Measurements from ENCODE around the gene ACACA.

The ACACA gene

GRCh38 chr17:37164057-37164456 is 242.6 kb downstream of the ACACA start:
- no peak overlapping the region for H3K4me3 ChIP-seq (replicated peaks; ENCODE audit: low read depth, low read length)
- no peak for DNase-seq (ENCODE audit: extremely low read depth, low read depth)
- no peak for TF ChIP-seq CTCF (IDR thresholded peaks at IDR 0.05; ENCODE audit: low read depth, low read length, missing control alignments)

- no peak for DNase-seq (ENCODE audit: extremely low read depth, low read depth)
- TF ChIP-seq CTCF (IDR thresholded peaks at IDR 0.05; ENCODE audit: low read depth, low read length, missing control alignments) = no peak
- H3K4me3 ChIP-seq (replicated peaks; ENCODE audit: low read depth, low read length) = no peak overlapping the region
Observed at GRCh38 chr17:37162800-37163199, 243.8 kb downstream of the ACACA start.

- TF ChIP-seq CTCF (IDR thresholded peaks at IDR 0.05; ENCODE audit: low read depth, low read length, missing control alignments) = no peak
- no peak for DNase-seq (ENCODE audit: extremely low read depth, low read depth)
- H3K4me3 ChIP-seq (replicated peaks; ENCODE audit: low read depth, low read length) = no peak overlapping the region
Observed at GRCh38 chr17:37160944-37161343, 245.7 kb downstream of the ACACA start.

GRCh38 chr17:37158290-37158689 is 248.3 kb downstream of the ACACA start:
- no peak overlapping the region for H3K4me3 ChIP-seq (replicated peaks; ENCODE audit: low read depth, low read length)
- DNase-seq (ENCODE audit: extremely low read depth, low read depth) = no peak
- TF ChIP-seq CTCF (IDR thresholded peaks at IDR 0.05; ENCODE audit: low read depth, low read length, missing control alignments) = no peak

- H3K4me3 ChIP-seq (replicated peaks; ENCODE audit: low read depth, low read length) = no peak overlapping the region
- TF ChIP-seq CTCF (IDR thresholded peaks at IDR 0.05; ENCODE audit: low read depth, low read length, missing control alignments) = no peak
- DNase-seq (ENCODE audit: extremely low read depth, low read depth) = no peak
Observed at GRCh38 chr17:37148156-37148555, 258.5 kb downstream of the ACACA start.

- no peak for DNase-seq (ENCODE audit: extremely low read depth, low read depth)
- H3K4me3 ChIP-seq (replicated peaks; ENCODE audit: low read depth, low read length) = no peak overlapping the region
- TF ChIP-seq CTCF (IDR thresholded peaks at IDR 0.05; ENCODE audit: low read depth, low read length, missing control alignments) = no peak
Observed at GRCh38 chr17:37147301-37147812, 259.3 kb downstream of the ACACA start.
